ENCODE measurements around the gene ELOVL7. TPM values are rescaled to one million over a fixed set of nuclear protein-coding genes. Genes with fewer than 3 reads are reported as not detected.

ELOVL7 gene
- total and polyA plus RNA-seq, 2 of the 8 experiments (the other 6 are each of a cell fraction or from before 2014, with no cell fraction given), result 3.1 to 5.1 TPM

DNA sequence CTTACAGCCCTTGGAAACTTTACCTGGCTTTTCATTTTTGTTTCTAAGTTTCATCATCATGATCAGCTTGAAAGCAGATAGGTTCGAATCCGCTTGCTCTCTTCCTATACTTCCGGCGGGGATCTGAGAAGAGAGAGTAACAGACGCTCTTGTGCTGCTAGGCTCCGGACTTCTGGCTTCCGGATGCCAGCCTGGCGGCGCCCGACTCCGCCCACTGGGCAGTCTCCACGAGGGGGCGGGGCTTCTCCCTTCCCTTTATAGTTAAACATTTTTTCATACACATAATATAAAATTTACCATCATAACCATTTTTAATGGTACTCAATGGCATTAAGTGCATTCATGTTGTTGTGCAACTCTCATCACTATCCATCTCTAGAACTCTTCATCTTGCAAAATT is 49.5 kb upstream of the ELOVL7 start:
- Histone ChIP-seq H3K18ac (ENCODE audit: extremely low read depth, low read length) (no peak overlapping the region), H2BK20ac (ENCODE audit: low read length) (no peak overlapping the region), H3K4me2 (ENCODE audit: insufficient read depth in 1 of 2, low read depth in 2 of 2, low read length in 2 of 2) (no peak overlapping the region), H3K4ac (replicated peaks; ENCODE audit: insufficient read length, low read depth, low read length) (no peak overlapping the region), H4K8ac (ENCODE audit: extremely low read depth, insufficient read depth, low read length) (no peak overlapping the region), H3K27me3 (replicated peaks in 1 of 4; ENCODE audit: control insufficient read depth in 3 of 4, extremely low read depth in 1 of 4, insufficient read depth in 3 of 4, low read length in 3 of 4) (no peaks in the 10 kb centered on the region), H3K14ac (ENCODE audit: insufficient read length) (no peak overlapping the region), H2BK5ac (ENCODE audit: low read depth, low read length) (no peak overlapping the region), H3K79me2 (ENCODE audit: control insufficient read depth in 1 of 2, insufficient read depth in 2 of 2, low read length in 2 of 2) (no peaks in the 10 kb centered on the region), H3K23me2 (ENCODE audit: low read depth, low read length) (no peaks in the 10 kb centered on the region), H3K9me3 (ENCODE audit: insufficient read depth in 2 of 2, low read depth in 1 of 2, low read length in 1 of 2) (no peaks in the 10 kb centered on the region), H3K79me1 (ENCODE audit: low read depth, low read length) (no peaks in the 10 kb centered on the region), H2BK120ac (replicated peaks; ENCODE audit: low read depth, low read length) (no peak overlapping the region), H3K4me3 (ENCODE audit: extremely low read depth in 1 of 4, insufficient read depth in 2 of 4, low read depth in 3 of 4, low read length in 4 of 4) (no peak overlapping the region), H2AFZ (ENCODE audit: low read length) (no peak overlapping the region), H2BK15ac (ENCODE audit: low read length) (no peak overlapping the region), H2BK12ac (ENCODE audit: low read depth, low read length) (no peak overlapping the region), H4K20me1 (replicated peaks in 1 of 2; ENCODE audit: control insufficient read depth in 1 of 2, insufficient read depth in 2 of 2, low read length in 2 of 2) (no peaks in the 10 kb centered on the region), H3K9ac (replicated peaks in 1 of 4; ENCODE audit: extremely low read depth in 1 of 4, low read depth in 3 of 4, low read length in 3 of 4) (no peak overlapping the region), H3K4me1 (replicated peaks in 1 of 4; ENCODE audit: control insufficient read depth in 3 of 4, insufficient read depth in 4 of 4, low read length in 3 of 4) (peaks cover 0 to 5% (median 2%) of the 10 kb centered on the region in 4 experiments; a peak in 3 of 7 replicates), H3K23ac (ENCODE audit: insufficient read length) (no peak overlapping the region), H3K56ac (replicated peaks; ENCODE audit: insufficient read length, low read depth, low read length) (no peak overlapping the region), H2AK5ac (ENCODE audit: low read depth, low read length) (no peak overlapping the region), H3K36me3 (ENCODE audit: control insufficient read depth in 2 of 4, insufficient read depth in 4 of 4, low read length in 3 of 4) (peaks cover 0 to 25% (median 12%) of the 10 kb centered on the region in 4 experiments; a peak in 5 of 8 replicates), H3K27ac (ENCODE audit: low read depth, low read length) (no peak overlapping the region), H4K91ac (replicated peaks; ENCODE audit: insufficient read length, low read length) (no peak overlapping the region), H4K5ac (ENCODE audit: insufficient read length, low read depth, low read length) (no peak overlapping the region)
- DNase-seq (ENCODE audit: low read depth in 1 of 2, low spot score in 2 of 2) (no peak), FAIRE-seq (no peak)
- CTCF ChIA-PET (ENCODE audit: partially characterized antibody), result interaction anchor here (1.2 kb wide), 1 partner anchor 216 kb away, joined by 3 read pairs; no protein-coding TSS in a partner anchor
- TF ChIP-seq FOSL1 (IDR thresholded peaks at IDR 0.05; ENCODE audit: insufficient read depth, low read depth, low read length) (no peak), MAFK (IDR thresholded peaks at IDR 0.05; ENCODE audit: low read depth, low read length) (no peak), SIN3A (conservative IDR thresholded peaks at IDR 0.05 in 1 of 2, IDR thresholded peaks at IDR 0.05 in 1 of 2; ENCODE audit: low read depth in 1 of 2, low read length in 2 of 2) (no peak), SUZ12 (IDR thresholded peaks at IDR 0.05; ENCODE audit: low read length) (no peak), SIRT6 (IDR thresholded peaks at IDR 0.05; ENCODE audit: low read length) (no peak), JUN (IDR thresholded peaks at IDR 0.05; ENCODE audit: low read depth, low read length) (no peak), SP2 (IDR thresholded peaks at IDR 0.05; ENCODE audit: low read length) (no peak), CEBPB (IDR thresholded peaks at IDR 0.05; ENCODE audit: low read depth, low read length) (no peak)
- 93% methylated on average over 13 of the region's 13 CpGs; no CpG with 5 or more reads in 1 of the 2 experiments for WGBS, 2 experiments (ENCODE audit: extremely low coverage in 1 of 2, insufficient coverage in 1 of 2, insufficient read length in 1 of 2, insufficient replicate concordance in 2 of 2, low coverage in 1 of 2, low lambda C conversion rate in 2 of 2, missing lambda C conversion rate in 1 of 2)
- POLR2A ChIA-PET (ENCODE audit: partially characterized antibody), result interaction anchor here (1.0 to 1.5 kb wide), 2 partner anchors 12 to 50 kb away, joined by 3 to 4 read pairs; partner anchors contain the start of gene ELOVL7
